ENCODE data around the gene FBXO30.

The FBXO30 gene, protein sequence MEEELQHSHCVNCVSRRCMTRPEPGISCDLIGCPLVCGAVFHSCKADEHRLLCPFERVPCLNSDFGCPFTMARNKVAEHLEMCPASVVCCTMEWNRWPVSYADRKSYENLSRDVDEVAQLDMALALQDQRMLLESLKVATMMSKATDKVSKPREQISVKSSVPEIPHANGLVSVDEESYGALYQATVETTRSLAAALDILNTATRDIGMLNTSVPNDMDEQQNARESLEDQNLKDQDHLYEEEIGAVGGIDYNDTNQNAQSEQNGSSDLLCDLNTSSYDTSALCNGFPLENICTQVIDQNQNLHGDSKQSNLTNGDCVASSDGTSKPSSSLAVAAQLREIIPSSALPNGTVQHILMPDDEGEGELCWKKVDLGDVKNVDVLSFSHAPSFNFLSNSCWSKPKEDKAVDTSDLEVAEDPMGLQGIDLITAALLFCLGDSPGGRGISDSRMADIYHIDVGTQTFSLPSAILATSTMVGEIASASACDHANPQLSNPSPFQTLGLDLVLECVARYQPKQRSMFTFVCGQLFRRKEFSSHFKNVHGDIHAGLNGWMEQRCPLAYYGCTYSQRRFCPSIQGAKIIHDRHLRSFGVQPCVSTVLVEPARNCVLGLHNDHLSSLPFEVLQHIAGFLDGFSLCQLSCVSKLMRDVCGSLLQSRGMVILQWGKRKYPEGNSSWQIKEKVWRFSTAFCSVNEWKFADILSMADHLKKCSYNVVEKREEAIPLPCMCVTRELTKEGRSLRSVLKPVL

DNA sequence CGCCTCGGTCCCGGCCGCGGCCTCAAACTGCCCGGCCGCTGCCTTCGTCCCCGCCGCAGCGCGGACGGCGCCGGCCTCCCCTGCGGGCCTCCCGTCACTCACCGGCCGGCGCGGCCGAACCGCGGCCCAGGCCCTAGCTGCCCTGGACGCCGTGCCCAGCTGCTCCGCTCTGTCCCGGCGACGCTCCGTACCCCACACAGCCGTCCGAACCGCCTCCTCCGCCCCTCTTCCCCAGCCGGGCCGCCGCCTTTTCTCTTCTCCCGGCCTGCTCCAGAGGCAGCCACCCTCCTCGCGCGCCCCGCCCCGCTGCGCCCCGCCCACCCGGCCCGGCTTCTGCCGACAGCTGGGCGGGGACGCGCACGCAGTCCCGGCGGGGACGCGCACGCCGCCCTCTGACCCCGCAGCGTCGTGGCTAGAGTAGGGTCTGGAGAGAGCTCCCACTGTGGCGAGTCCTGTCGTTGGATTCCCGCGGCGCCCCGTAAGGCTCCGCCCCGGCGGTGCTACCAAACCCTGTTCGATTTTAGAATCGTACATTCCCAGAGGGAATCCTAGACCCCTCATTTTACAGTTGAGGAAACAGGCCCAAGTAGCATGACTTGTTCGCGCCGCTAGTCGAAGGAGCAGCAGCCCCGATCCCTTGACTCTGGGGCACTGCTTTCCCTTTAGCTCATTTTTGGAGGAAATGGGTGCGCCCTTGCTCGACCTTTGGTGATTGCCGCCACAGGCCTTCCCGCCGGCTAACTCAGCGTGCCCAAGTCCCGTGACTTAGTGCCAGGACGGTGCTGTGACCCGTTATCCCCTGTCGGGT, at the start of gene FBXO30:
Gene FBXO30, minus strand, starts transcription at position 295 of the 808 bp plus-strand sequence. CDS start 8,390 bp downstream, outside the sequence.
- H3K27ac ChIP-seq: peak within 1 kb of the TSS; percentile 80
- DNase-seq (ENCODE audit: low read depth, low spot score): peak; percentile 22

GRCh38 chr6:145863988-145864616, 49.5 kb upstream of the FBXO30 start:
- no peak for DNase-seq (ENCODE audit: low read depth, low spot score)
- H3K27ac ChIP-seq: no peak overlapping the region

DNA sequence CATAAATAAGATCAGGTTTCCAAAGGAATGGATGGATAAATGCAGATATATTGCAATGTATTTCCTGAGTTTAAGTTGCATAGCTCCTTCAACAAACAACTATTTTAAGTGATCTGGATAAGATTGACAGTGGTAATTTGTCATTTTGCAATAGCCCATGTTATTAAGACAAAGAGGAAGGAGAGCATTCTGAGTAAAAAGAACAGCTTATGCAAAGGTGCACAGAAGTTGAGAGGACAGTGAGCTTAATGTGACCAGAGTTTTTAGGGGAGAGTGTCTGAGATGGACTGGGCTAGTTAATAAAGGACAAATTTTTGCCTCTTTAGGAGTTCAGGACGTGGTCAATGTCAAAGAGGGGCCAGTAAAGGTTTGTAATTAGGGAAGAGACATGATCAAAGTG, 48.8 kb upstream of the FBXO30 start:
- no peak overlapping the region for H3K27ac ChIP-seq

GRCh38 chr6:145860562-145860961, 46.0 kb upstream of the FBXO30 start:
- DNase-seq (ENCODE audit: low read depth, low spot score): no peak
- H3K27ac ChIP-seq: no peak overlapping the region

More for the DNA sequence above, 48.8 kb upstream of the FBXO30 start:
- DNase-seq (ENCODE audit: low read depth, low spot score): no peak

DNA sequence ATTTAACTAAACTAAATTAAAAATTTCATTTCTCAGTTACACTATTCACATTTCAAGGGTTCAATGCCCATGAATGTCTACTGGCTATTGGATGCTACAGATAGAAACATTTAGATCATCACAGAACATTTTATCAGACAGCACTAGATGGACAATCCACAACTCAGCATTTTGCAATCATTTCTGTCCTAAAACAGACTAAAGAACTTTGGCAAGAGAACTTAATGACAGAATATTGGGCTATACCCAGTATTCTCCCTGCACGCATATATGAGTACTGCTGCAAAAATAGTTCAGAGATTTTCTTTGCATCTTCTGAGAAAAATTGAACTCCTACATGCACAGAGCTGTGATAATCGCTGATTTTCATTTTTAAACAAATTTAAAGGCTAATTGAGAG, 36.1 kb upstream of the FBXO30 start:
- DNase-seq (ENCODE audit: low read depth, low spot score): no peak
- no peak overlapping the region for H3K27ac ChIP-seq

- H3K27ac ChIP-seq: no peak overlapping the region
- no peak for DNase-seq (ENCODE audit: low read depth, low spot score)
These were observed 33.9 kb upstream of the FBXO30 start for GRCh38 chr6:145848541-145848940.

GRCh38 chr6:145845557-145845956, 31.0 kb upstream of the FBXO30 start:
- no peak for DNase-seq (ENCODE audit: low read depth, low spot score)
- no peak overlapping the region for H3K27ac ChIP-seq

- no peak overlapping the region for H3K27ac ChIP-seq
- DNase-seq (ENCODE audit: low read depth, low spot score): no peak
These were observed 30.4 kb upstream of the FBXO30 start for GRCh38 chr6:145844933-145845540.

GRCh38 chr6:145842693-145843546, 28.3 kb upstream of the FBXO30 start:
- no peak overlapping the region for H3K27ac ChIP-seq
- no peak for DNase-seq (ENCODE audit: low read depth, low spot score)

DNA sequence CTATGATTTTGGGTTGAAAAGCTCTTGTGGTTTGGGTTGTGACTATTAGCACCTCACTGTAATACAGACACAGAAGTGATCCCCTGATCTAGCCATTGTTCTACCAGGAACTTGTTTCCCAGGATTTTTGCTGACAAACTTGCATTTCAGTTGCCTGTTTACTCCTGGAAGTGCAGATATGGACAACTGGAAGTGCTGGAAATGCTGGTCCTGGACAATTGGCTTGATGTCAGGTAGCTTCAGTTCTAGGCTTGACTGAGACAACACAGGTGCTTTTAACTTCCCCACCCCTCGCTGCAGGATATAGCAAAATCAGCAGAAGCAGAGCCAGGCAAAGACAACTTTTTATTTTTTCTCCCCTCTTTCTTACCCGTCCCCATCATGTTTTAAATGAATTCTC, 27.1 kb upstream of the FBXO30 start:
- DNase-seq (ENCODE audit: low read depth, low spot score): no peak
- H3K27ac ChIP-seq: no peak overlapping the region

DNA sequence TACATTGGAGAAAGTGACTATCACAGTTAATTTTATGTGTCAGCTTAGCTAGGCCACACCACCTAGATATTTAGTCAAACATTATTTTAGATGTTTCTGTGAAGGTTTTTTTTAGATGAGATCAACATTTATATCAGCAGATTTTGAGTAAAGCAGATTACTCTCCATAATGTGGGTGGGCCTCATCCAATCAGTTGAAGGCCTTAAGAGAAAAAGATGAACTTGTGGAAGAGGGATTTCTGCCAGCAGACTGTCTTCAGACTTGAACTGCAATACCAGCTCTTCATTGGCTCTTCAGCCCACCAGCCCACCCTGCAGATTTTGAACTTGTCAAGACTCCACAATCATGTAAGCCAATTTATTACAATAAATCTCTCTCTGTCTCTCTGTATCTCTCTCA, 25.1 kb upstream of the FBXO30 start:
- DNase-seq (ENCODE audit: low read depth, low spot score): no peak
- no peak overlapping the region for H3K27ac ChIP-seq

DNA sequence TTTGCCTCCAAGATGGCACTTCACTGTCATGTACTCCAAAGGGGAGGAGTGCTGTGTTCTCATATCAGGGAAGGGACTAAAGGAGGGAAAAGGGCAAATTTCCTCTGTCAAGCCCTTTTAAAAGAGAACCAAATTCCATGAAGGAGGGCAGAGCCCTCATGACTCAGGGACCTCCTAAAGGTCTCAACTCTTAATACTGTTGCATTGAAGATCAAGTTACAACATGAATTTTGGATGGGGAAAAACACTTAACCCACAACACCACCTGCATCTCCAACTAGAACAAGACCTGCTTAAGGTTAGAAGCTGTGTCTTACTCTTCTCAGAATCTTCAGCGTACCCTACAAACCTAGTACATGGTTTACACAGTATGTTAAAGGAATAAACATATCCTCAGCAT, 23.7 kb upstream of the FBXO30 start:
- no peak overlapping the region for H3K27ac ChIP-seq

GRCh38 chr6:145836772-145837171, 22.2 kb upstream of the FBXO30 start:
- no peak for DNase-seq (ENCODE audit: low read depth, low spot score)
- peak overlapping the region; percentile 2 for H3K27ac ChIP-seq

More for the DNA sequence above, 23.7 kb upstream of the FBXO30 start:
- no peak for DNase-seq (ENCODE audit: low read depth, low spot score)

GRCh38 chr6:145836170-145836569, 21.6 kb upstream of the FBXO30 start:
- DNase-seq (ENCODE audit: low read depth, low spot score): peak; percentile 52
- peak overlapping the region; percentile 2 for H3K27ac ChIP-seq

DNA sequence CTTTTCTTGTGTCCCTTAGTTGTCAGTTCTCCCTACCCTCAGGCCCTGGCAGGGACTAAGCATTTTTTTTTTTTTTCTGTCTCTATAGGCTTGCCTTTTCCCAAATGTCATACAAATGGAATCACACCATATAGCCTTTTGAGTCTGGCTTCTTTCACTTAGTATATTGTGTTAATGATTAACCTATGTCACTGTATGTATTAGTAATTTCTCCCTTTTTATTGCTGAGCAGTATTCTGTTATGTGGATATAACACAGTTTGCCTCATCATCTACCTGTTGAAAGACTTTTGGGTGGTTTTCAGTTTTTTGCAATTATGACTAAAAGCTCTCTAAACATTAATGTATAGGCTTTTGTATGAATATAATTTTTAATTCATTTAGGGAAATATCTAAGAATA, 16.0 kb upstream of the FBXO30 start:
- no peak for DNase-seq (ENCODE audit: low read depth, low spot score)
- H3K27ac ChIP-seq: no peak overlapping the region

GRCh38 chr6:145829950-145830349, 15.4 kb upstream of the FBXO30 start:
- no peak for DNase-seq (ENCODE audit: low read depth, low spot score)

DNA sequence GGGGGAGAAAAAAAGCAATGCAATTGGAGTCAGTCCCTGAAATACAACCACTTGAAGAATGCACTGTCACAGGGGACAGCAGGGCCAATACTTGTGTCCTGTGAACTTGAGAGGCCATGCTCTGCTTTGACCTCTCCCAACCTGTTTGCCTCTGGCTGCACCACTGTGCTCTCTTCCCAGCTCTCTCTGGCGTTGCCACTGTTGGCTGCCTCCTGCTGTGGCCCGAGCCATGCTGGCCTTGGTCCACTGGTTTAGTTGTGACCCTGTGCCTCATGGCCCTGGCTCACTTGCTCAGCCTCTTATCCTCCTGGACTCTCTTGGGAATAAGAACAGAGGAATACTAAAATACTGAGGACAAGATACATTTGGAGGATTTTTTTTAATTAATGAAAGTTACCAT, 14.5 kb upstream of the FBXO30 start:
- H3K27ac ChIP-seq: no peak overlapping the region
- no peak for DNase-seq (ENCODE audit: low read depth, low spot score)

More at GRCh38 chr6:145829950-145830349, 15.4 kb upstream of the FBXO30 start:
- H3K27ac ChIP-seq: no peak overlapping the region

- H3K27ac ChIP-seq: no peak overlapping the region
These were observed 9.7 kb upstream of the FBXO30 start for GRCh38 chr6:145824344-145824743.

More at GRCh38 chr6:145824344-145824743, 9.7 kb upstream of the FBXO30 start:
- no peak for DNase-seq (ENCODE audit: low read depth, low spot score)

All from epithelial cell of prostate (primary cell).